Activated CD4-positive, CD25-positive, alpha-beta regulatory T cell treated with anti-CD3 and anti-CD28 coated beads, Interleukin-2, amount 50 U/mL, for 72 hours (primary cell): ENCODE measurements around the gene BAG1.

Source experiments
- DNase-seq: peaks from one replicate; pipeline ENCODE4 v3.0.0; 2021

Gene BAG1

DNA sequence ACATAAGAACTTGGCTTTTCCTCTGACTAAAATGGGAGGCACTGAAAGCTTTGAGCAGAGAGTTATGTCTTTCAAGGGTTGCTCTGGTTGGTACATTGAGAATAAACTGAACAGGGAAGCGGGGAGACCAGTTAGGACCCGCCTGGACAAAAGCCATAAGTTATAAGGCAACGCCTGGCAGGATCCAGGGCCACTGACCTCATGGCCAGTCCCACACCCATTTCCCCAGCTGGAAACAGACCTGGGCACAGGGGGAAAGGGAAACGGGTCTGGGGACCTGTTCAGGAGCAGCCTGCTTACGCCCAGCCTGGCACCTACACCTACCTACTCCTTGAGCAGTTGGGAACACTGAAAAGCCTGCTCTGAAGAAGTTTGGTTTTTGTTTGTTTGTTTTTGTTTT, 23.2 kb downstream of the BAG1 start:
- DNase-seq: no peak

DNA sequence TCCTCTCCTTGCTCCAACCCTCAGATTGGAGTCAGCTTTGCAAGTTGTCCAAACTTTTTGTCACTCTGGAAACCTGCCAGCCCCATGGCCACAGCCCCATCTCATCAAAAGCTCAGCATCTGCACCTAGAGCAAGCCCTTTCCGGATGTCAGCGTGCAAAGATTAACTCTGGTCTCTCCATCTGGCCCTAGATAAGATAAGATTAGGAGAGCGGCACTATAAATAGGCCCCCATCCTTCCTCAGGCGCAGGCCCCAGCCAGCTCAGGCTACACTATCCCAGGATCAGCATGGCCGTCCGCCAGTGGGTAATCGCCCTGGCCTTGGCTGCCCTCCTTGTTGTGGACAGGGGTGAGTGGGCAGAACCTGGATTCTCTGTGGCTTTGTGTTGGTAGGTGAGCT, 24.6 kb downstream of the BAG1 start, which contains the start of gene SPINK4:
SPINK4 (plus strand) TSS at position 247 of the 400 bp plus-strand sequence; CDS start at position 289, 42 bp downstream.
- DNase-seq: no peak

DNA sequence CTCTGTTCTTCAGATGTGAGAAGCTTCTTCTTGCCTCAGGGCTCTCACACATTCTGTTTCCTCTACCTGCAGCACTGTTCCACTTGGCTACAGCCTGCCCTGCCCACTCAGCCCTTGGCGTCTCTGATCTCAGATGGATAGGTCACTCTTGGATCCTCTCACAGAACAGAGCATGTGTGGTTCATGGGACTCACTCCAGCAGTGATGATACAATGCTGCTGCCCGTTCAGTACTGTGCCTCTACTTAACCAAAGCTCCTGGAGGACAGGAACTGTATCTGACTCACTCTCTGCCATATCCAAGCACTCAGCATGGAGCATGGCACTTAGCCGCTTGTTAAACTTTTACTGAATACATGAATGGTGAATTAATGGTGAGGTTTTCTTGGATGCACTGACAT, 27.9 kb downstream of the BAG1 start:
- DNase-seq: no peak

GRCh38 chr9:33234511-33235467, 29.7 kb downstream of the BAG1 start:
- DNase-seq: no peak

GRCh38 chr9:33233626-33234342, 30.7 kb downstream of the BAG1 start:
- DNase-seq: no peak

DNA sequence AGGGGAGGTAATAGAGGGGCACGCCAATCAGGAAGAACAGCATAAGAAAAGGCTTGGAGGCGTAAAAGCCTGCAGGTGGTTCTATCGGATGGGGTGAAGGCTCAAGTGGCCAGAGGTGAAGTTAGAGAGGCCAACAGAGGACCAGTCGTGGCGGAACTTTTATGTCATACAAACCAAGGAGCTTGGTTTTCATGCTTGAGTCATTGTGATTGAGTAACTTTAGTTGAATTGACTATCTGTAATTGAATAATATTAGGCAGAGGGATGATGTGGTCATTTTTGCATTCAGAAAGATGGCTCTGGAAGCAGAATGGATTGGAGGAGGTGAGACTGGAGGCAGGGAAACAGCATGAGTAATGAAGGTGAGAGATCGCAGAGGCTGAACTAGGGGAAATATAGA, 31.7 kb downstream of the BAG1 start:
- DNase-seq: no peak

GRCh38 chr9:33231623-33231942, 32.9 kb downstream of the BAG1 start:
- no peak for DNase-seq

GRCh38 chr9:33230756-33231622, 33.5 kb downstream of the BAG1 start:
- no peak for DNase-seq

GRCh38 chr9:33229359-33230114, 35.0 kb downstream of the BAG1 start:
- DNase-seq: no peak

DNA sequence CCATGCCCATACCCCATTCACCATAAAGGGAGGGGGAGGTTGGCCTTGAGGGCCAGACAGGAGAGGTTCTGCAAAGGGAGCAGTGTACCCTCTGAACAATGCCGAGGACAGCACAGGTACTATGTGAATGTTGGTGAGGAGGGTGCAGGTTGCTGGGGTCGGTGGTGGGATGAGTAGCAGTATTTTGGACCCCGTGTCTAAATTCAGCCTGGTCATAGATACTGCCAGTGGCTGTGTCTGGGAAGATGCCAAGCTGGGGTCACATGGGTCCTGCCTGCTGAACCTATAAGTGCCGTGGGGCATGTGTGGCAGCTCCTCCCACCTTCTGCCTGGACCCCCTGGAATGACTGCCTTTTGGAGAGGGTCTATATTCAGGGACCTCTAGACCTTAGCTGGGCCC, 35.9 kb downstream of the BAG1 start:
- DNase-seq: no peak

DNA sequence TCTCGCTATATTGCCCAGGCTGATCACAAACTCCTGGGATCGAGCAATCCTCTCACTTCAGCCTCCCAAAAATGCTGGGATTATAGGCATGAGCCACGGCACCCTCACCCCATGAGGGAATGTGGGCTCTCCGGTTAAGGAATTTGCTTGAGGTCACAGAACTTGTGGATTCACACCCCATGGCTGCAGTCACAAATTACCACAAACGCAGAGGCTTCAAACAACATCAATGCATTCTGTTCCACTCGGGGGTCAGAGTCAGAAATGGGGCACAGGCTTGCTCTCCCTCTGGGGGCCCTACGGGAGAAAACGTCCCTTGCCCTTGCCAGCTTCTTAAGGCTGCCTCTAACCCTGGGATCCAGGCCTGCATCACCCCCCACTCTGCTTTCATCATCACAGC, 36.8 kb downstream of the BAG1 start:
- no peak for DNase-seq

GRCh38 chr9:33227008-33227398, 37.5 kb downstream of the BAG1 start:
- no peak for DNase-seq

DNA sequence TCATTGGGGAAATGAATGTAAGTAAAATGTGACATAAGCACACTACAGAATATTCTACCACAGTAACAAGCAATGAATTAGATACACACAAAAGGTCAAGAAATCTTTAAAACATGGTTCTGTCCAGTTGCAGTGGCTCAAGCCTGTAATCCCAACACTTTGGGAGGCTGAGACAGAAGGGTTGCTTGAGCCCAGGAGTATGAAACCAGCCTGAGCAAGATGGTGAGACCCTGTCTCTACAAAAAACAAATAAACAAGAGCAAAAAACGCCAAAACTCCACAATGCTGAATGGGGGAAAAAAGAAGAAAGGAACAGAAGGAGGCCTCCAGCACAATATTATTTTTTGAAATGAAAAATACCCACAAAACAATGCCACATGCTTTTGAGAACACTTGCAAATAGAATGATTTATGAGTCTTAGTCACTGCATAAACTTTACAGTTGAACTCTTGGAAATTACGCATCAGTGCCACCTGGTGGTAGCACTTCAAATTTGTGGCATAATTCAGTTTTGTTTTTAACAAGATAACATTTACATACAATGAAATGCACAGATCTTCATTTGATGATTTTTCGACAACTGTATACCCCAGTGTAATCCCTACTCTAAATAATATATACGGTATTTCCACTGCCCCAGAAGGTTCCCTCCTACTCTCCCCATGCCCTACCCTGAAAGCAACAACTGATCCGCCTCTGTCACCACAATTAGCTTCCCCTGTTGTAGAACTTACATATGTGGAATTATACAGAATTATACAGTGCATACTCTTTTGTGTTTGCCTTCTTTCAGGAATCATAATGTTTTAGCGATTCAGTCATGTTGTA, 39.0 kb downstream of the BAG1 start:
- peak; percentile 69 for DNase-seq

DNA sequence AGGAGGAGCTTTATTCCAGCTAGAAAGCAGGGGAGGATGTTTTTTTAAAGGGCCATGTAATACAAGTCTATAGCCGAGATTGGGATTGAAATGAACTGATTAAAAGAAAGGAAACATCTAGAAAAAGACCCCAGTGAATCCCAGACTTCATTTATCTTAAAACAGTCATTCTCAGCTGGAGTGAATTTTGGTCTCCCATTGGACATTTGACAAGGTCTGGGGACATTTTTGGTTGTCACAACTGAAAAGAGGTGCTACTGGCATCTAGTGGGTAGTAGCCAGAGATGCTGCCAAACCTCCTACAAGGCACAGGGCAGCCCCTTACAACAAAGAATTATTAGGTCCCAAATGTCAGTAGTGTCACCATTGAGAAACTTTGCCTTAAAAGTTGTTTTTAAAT, 40.8 kb downstream of the BAG1 start:
- no peak for DNase-seq

DNA sequence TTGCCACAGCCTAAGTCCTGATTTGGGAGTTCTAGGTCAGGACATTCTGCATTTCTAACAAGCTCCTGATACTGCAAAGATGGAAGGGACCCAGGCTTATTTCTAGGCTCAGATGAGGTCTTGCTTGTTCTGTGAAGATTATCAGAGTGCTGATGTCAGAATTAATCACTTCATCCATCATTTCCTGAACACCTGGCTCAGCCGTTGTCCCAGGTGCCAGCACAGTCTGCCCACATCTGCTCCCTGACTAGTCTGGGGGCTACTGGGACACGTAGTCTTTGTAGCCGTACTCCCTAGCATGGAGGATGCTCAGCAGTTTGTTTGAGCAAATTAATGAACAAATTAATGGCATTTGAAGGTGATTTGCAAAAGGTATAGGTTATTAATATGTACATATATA, 42.5 kb downstream of the BAG1 start:
- DNase-seq: no peak

DNA sequence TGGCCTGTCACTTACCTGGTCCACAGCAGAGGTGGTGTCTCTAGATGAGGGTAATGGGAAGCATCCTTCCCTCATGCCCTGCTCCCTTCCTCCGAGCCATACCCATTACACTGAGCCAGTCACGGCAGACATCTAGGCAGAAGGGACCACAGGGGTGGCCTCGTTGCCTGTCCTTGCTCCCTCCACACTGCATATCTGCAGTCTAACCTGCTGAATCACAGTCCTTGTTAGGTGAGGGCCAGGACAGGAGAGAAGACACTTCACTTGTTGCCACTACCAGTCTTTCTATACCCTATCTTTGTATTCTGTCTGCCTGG, 43.0 kb downstream of the BAG1 start:
- no peak for DNase-seq

GRCh38 chr9:33220681-33221567, 43.6 kb downstream of the BAG1 start:
- DNase-seq: no peak

DNA sequence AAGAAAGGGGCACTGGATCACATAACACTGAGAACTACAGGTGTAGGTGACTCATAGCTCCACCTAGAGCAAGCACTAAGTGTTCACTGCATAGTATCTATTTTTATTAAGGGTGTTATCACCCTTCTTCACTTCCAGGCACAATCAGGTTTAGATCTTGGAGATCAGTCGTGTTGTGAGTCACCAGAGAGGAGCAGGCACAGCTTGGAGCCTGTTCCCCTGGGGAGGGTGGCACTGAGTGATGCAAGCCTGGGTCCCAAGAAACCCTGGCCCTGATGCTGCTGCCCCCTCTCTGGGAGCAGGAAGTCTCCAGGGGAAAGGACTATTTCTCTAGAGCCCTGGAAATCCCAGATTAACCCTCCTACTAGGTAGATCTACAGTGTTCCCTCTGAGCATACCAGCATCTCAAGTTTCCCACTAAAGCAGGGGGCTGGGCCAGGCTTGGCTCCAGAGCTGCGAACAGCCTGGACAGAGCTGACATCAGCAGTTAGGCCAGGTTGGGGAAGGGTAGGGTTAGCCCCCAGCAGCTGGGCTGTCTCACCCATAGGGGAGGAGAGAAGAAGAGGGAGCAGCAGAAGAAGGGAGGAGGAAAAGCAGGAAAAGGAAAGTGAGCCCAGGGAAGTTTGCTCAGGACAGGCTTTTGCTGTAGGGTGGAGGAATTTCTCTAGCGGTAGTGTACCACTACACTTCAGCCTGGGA, 52.7 kb downstream of the BAG1 start:
- DNase-seq: no peak

GRCh38 chr9:33210006-33210715, 54.3 kb downstream of the BAG1 start:
- no peak for DNase-seq
